ENCODE results near the gene SGMS1. TPM values are rescaled to one million over a fixed set of nuclear protein-coding genes. Genes with fewer than 3 reads are reported as not detected.
"Not testable (repeated sequence)": the region's sequence is repeated elsewhere in the genome, so short reads cannot be mapped to it uniquely, and the experiment has no call there.

Gene SGMS1
- total RNA-seq, 1 experiment from 2014 or later = 20.4 TPM

DNA sequence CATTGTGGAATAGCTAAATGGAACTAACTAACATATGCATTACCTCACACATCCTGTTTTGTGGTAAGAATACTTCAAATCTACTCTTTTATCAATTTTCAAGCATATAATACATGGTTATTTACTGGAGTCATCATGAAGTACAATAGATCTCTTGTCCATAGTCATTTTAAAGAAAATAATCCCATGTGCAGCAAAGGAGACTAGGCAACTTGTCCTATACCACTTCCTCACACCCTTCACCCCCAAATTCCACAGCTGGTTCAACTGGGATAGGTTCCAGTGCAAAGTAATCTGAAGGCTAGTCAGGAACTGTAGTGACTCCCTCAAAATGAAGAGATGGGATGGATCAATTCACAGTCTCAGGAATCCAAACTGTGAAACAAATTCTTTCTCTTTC lies 176.1 kb downstream of the SGMS1 start:
- H3K4me1 Mint-ChIP-seq = peaks cover 29 to 58% of the 10 kb centered on the region in 2 experiments

DNA sequence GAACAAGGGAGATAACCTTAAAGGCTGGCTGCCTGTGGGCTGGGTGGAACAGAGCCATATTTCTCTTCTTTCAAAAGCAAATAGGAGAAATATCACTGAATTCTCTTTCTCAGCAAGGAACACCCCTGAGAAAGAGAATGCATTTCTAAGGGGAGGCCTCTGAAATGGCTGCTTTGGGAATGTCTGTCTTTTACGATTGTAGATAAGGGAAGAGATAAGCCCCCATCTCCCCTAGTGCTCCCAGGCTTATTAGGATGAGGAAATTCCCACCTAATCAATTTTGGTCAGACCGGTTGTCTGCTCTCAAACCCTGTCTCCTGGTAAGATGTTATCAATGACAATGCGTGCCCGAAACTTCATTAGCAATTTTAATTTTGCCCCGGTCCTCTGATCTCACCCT lies 178.0 kb downstream of the SGMS1 start:
- not testable (repeated sequence) for H3K4ac ChIP-seq (ENCODE audit: low read depth, low read length); H3K23ac ChIP-seq (ENCODE audit: insufficient read length, low read depth, low read length); H3K18ac ChIP-seq (ENCODE audit: insufficient read length, low read depth, low read length); H3K9me3 ChIP-seq (ENCODE audit: control insufficient read depth, low read depth, low read length); H3K4me2 ChIP-seq (ENCODE audit: insufficient read depth, insufficient read length, low read length); H2BK5ac ChIP-seq (ENCODE audit: insufficient read length, low read length); H3K27me3 Mint-ChIP-seq (ENCODE audit: low read depth); H4K5ac ChIP-seq (ENCODE audit: insufficient read length, low read depth, low read length); DNase-seq; H3K27ac ChIP-seq (ENCODE audit: insufficient read length, low read depth, low read length); H3K9ac ChIP-seq (ENCODE audit: extremely low read depth, insufficient read length, low read length); H3K4me1 ChIP-seq (ENCODE audit: insufficient read depth, low read length); H2AK5ac ChIP-seq (ENCODE audit: insufficient read length, low read length); H2BK12ac ChIP-seq (ENCODE audit: insufficient read length, low read depth, low read length); H4K91ac ChIP-seq (ENCODE audit: insufficient read length, low read depth, low read length); H4K20me1 ChIP-seq (ENCODE audit: control insufficient read depth, insufficient read depth, insufficient read length); H3K14ac ChIP-seq (ENCODE audit: insufficient read depth, low read length); H3K27me3 ChIP-seq (ENCODE audit: insufficient read depth, low read length); H3T11ph ChIP-seq (ENCODE audit: low read length); H2BK120ac ChIP-seq (ENCODE audit: low read depth, low read length, poor library complexity, severe bottlenecking); H2AFZ ChIP-seq (ENCODE audit: low read length); H3K56ac ChIP-seq (ENCODE audit: insufficient read length, low read depth, low read length); H2BK20ac ChIP-seq (ENCODE audit: low read depth, low read length, poor library complexity, severe bottlenecking); H3K79me1 ChIP-seq (ENCODE audit: insufficient read depth, low read depth, low read length, poor library complexity, severe bottlenecking); H3K79me2 ChIP-seq (ENCODE audit: insufficient read depth, low read length); H2BK15ac ChIP-seq (ENCODE audit: low read depth, low read length); H3K23me2 ChIP-seq (ENCODE audit: insufficient read length, low read depth, low read length, poor library complexity, severe bottlenecking); H4K8ac ChIP-seq (replicated peaks; ENCODE audit: insufficient read length, low read depth, low read length)
- Mint-ChIP-seq H3K36me3 (ENCODE audit: insufficient read depth in 1 of 3, low read depth in 3 of 3) (peaks cover 19 to 24% (median 22%) of the 10 kb centered on the region in 3 experiments), H3K4me3 (0 out of 5 replicates have a peak overlapping the region, but pooled peaks of 1 of the 2 experiments have one; percentile 18), H3K27ac (peak overlapping the region; percentile 30 to 99 (median 87); a peak in 6 of 7 replicates), H3K4me1 (peaks cover 35 to 62% of the 10 kb centered on the region in 2 experiments), H3K9me3 (peaks cover 4 to 19% of the 10 kb centered on the region in 2 experiments)
- WGBS (ENCODE audit: extremely low coverage, insufficient read length, low lambda C conversion rate) = no CpG with 5 or more reads among the region's 5 CpGs

More for the DNA sequence above, 176.1 kb downstream of the SGMS1 start:
- Mint-ChIP-seq H3K27ac (no peak overlapping the region), H3K9me3 (peaks cover 4 to 19% of the 10 kb centered on the region in 2 experiments), H3K4me3 (no peak overlapping the region), H3K36me3 (ENCODE audit: insufficient read depth in 1 of 3, low read depth in 3 of 3) (peaks cover 19 to 24% (median 22%) of the 10 kb centered on the region in 3 experiments), H3K27me3 (ENCODE audit: low read depth) (no peaks in the 10 kb centered on the region)
- no peak overlapping the region for H3K9ac ChIP-seq (ENCODE audit: extremely low read depth, insufficient read length, low read length)
- no peak overlapping the region for H2BK12ac ChIP-seq (ENCODE audit: insufficient read length, low read depth, low read length)
- H3K23ac ChIP-seq (ENCODE audit: insufficient read length, low read depth, low read length) = no peak overlapping the region
- no peak overlapping the region for H3K27ac ChIP-seq (ENCODE audit: insufficient read length, low read depth, low read length)
- no peaks in the 10 kb centered on the region; the same call in 1 of the 2 replicates for H3K4me1 ChIP-seq (ENCODE audit: insufficient read depth, low read length)
- no peaks in the 10 kb centered on the region for H3K79me1 ChIP-seq (ENCODE audit: insufficient read depth, low read depth, low read length, poor library complexity, severe bottlenecking)
- no peak overlapping the region for H3K4ac ChIP-seq (ENCODE audit: low read depth, low read length)
- H3K14ac ChIP-seq (ENCODE audit: insufficient read depth, low read length) = no peak overlapping the region
- H2AFZ ChIP-seq (ENCODE audit: low read length) = no peak overlapping the region
- H4K20me1 ChIP-seq (ENCODE audit: control insufficient read depth, insufficient read depth, insufficient read length) = no peaks in the 10 kb centered on the region
- H2AK5ac ChIP-seq (ENCODE audit: insufficient read length, low read length) = no peak overlapping the region
- H3K23me2 ChIP-seq (ENCODE audit: insufficient read length, low read depth, low read length, poor library complexity, severe bottlenecking) = no peaks in the 10 kb centered on the region
- H3K56ac ChIP-seq (ENCODE audit: insufficient read length, low read depth, low read length) = no peak overlapping the region
- no peaks in the 10 kb centered on the region for H3K27me3 ChIP-seq (ENCODE audit: insufficient read depth, low read length)
- H2BK5ac ChIP-seq (ENCODE audit: insufficient read length, low read length) = no peak overlapping the region
- no peaks in the 10 kb centered on the region for H3K79me2 ChIP-seq (ENCODE audit: insufficient read depth, low read length)
- H3K18ac ChIP-seq (ENCODE audit: insufficient read length, low read depth, low read length) = no peak overlapping the region
- peak overlapping the region; percentile 8 for H3T11ph ChIP-seq (ENCODE audit: low read length)
- no peak overlapping the region for H4K5ac ChIP-seq (ENCODE audit: insufficient read length, low read depth, low read length)
- no peak overlapping the region for H4K91ac ChIP-seq (ENCODE audit: insufficient read length, low read depth, low read length)
- no peak overlapping the region for H4K8ac ChIP-seq (replicated peaks; ENCODE audit: insufficient read length, low read depth, low read length)
- TF ChIP-seq, protein P1, sequence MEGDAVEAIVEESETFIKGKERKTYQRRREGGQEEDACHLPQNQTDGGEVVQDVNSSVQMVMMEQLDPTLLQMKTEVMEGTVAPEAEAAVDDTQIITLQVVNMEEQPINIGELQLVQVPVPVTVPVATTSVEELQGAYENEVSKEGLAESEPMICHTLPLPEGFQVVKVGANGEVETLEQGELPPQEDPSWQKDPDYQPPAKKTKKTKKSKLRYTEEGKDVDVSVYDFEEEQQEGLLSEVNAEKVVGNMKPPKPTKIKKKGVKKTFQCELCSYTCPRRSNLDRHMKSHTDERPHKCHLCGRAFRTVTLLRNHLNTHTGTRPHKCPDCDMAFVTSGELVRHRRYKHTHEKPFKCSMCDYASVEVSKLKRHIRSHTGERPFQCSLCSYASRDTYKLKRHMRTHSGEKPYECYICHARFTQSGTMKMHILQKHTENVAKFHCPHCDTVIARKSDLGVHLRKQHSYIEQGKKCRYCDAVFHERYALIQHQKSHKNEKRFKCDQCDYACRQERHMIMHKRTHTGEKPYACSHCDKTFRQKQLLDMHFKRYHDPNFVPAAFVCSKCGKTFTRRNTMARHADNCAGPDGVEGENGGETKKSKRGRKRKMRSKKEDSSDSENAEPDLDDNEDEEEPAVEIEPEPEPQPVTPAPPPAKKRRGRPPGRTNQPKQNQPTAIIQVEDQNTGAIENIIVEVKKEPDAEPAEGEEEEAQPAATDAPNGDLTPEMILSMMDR (conservative IDR thresholded peaks at IDR 0.05) = no peak
- H3K9me3 ChIP-seq (ENCODE audit: control insufficient read depth, low read depth, low read length) = no peaks in the 10 kb centered on the region
- no peak overlapping the region for H3K4me2 ChIP-seq (ENCODE audit: insufficient read depth, insufficient read length, low read length)
- H2BK120ac ChIP-seq (ENCODE audit: low read depth, low read length, poor library complexity, severe bottlenecking) = no peak overlapping the region
- no peak overlapping the region for H2BK15ac ChIP-seq (ENCODE audit: low read depth, low read length)
- no peak for DNase-seq
- no peak overlapping the region for H2BK20ac ChIP-seq (ENCODE audit: low read depth, low read length, poor library complexity, severe bottlenecking)
